MCF 10A (cell line): ENCODE results near the gene GTF2A2. TPM values are rescaled to one million over a fixed set of nuclear protein-coding genes. Genes with fewer than 3 reads are reported as not detected.

Experiments
- BruUV-seq: library from RNA; stranded (reverse); fragments of 400-500 nt; replicated peaks from 2 replicates; lab custom pipeline; 2021; lab: Mats Ljungman, UMichigan
- CTCF ChIA-PET: fragments of 300-600 bp; sonication (Branson Sonifier 250); formaldehyde crosslinking; extraction: SDS; loops from one replicate; lab custom pipeline; 2021; ENCODE audit warnings: antibody characterized with exemption, inconsistent platforms; lab: Yijun Ruan, JAX
- POLR2A ChIA-PET: fragments of 300-600, 350-650 bp; sonication (Branson Sonifier 250); formaldehyde crosslinking; extraction: SDS; loops from one replicate; lab custom pipeline; 2020; ENCODE audit warnings: antibody characterized with exemption, inconsistent platforms; lab: Yijun Ruan, JAX
- DNase-seq: peaks from one replicate; pipeline ENCODE4 v3.0.0-alpha.2; 2018; ENCODE audit not compliant: unreplicated experiment
- H3K27ac Mint-ChIP-seq: one replicate; pipeline ENCODE4 v1.8.0; 2022; ENCODE audit warnings: mild to moderate bottlenecking, low read depth, mixed read lengths; ENCODE audit not compliant: unreplicated experiment
- H3K27me3 Mint-ChIP-seq: one replicate; pipeline ENCODE4 v1.8.0; 2022; ENCODE audit warnings: mixed read lengths; ENCODE audit not compliant: insufficient read depth, unreplicated experiment
- H3K36me3 Mint-ChIP-seq: one replicate; pipeline ENCODE4 v1.8.0; 2022; ENCODE audit warnings: mild to moderate bottlenecking, moderate library complexity, mixed read lengths; ENCODE audit not compliant: insufficient read depth, unreplicated experiment
- H3K4me1 Mint-ChIP-seq: one replicate; pipeline ENCODE4 v1.8.0; 2022; ENCODE audit warnings: mixed read lengths; ENCODE audit not compliant: insufficient read depth, unreplicated experiment
- H3K4me3 Mint-ChIP-seq: one replicate; pipeline ENCODE4 v1.8.0; 2022; ENCODE audit warnings: mild to moderate bottlenecking, moderate library complexity, mixed read lengths; ENCODE audit not compliant: unreplicated experiment
- H3K9me3 Mint-ChIP-seq: one replicate; pipeline ENCODE4 v1.8.0; 2022; ENCODE audit warnings: mixed read lengths; ENCODE audit not compliant: unreplicated experiment
- intact Hi-C: fragments of 100-400 bp; cut with micrococcal nuclease; formaldehyde crosslinking; loops from 2 replicates; pipeline ENCODE4 v1.14.1; 2022
- total RNA-seq: library from RNA; stranded (reverse); gene quantifications from 2 replicates; pipeline ENCODE4 v1.2.3, GENCODE V29; 2022
- TF ChIP-seq, protein P1 (sequence below): fragments of 200-600 bp; IDR thresholded peaks from one replicate; pipeline ENCODE4 v1.8.0; 2022; ENCODE audit warnings: antibody characterized with exemption, mild to moderate bottlenecking; ENCODE audit not compliant: unreplicated experiment

Gene GTF2A2
- total RNA-seq, 1 experiment from 2014 or later = 152 TPM

DNA sequence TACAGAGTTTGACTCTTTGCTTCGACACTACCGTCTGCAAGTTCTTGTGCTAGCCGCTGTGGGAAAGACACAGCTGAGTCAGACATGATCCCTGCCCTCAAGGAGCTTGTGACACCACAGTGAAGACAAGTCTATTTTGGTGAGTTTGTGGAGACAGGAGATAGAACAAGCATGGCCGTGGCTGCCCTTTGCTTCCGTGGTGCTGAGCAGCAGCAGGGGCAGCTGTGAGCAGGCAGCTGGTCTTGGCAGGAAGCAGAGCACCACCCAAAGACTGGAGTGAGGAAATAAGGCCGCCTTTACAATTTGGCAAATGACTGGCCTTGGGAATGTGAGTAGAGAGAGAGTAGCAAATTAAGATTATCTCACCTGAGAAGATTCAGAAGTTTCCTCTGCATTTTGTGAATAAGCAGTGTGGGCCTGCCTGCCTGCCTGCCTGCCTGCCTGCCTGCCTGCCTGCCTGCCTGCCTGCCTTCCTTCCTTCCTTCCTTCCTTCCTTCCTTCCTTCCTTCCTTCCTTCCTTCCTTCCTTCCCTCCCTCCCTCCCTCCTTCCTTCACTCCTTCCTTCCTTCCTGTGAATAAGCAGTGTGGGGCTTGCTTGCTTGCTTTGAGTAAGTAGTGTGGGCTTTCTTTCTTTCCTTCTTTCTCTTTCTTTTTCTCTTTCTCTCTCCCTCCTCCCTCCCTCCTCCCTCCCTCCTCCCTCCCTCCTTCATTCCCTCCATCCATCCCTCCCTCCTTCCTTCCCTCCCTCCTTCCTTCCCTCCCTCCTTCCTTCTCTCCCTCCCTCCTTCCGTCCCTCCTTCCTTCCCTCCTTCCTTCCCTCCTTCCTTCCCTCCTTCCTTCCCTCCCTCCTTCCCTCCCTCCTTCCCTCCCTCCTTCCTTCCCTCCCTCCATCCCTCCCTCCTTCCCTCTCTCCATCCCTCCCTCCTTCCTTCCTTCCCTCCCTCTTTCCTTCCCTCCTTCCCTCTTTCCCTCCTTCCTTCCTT, 47.3 kb downstream of the GTF2A2 start:
- POLR2A ChIA-PET = interaction anchor here (0.6 kb wide), 1 partner anchor 1054 kb away, joined by 3 read pairs; no protein-coding TSS in a partner anchor
- TF ChIP-seq, protein P1, sequence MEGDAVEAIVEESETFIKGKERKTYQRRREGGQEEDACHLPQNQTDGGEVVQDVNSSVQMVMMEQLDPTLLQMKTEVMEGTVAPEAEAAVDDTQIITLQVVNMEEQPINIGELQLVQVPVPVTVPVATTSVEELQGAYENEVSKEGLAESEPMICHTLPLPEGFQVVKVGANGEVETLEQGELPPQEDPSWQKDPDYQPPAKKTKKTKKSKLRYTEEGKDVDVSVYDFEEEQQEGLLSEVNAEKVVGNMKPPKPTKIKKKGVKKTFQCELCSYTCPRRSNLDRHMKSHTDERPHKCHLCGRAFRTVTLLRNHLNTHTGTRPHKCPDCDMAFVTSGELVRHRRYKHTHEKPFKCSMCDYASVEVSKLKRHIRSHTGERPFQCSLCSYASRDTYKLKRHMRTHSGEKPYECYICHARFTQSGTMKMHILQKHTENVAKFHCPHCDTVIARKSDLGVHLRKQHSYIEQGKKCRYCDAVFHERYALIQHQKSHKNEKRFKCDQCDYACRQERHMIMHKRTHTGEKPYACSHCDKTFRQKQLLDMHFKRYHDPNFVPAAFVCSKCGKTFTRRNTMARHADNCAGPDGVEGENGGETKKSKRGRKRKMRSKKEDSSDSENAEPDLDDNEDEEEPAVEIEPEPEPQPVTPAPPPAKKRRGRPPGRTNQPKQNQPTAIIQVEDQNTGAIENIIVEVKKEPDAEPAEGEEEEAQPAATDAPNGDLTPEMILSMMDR = no peak
- H3K4me1 Mint-ChIP-seq = peaks cover 15% of the 10 kb centered on the region
- intact Hi-C loops = no loop called here
- CTCF ChIA-PET = interaction anchor here (0.8 kb wide), 1 partner anchor 54 kb away, joined by 5 read pairs; no protein-coding TSS in a partner anchor
- no TSS peak for BruUV-seq
- no peaks in the 10 kb centered on the region for H3K36me3 Mint-ChIP-seq
- DNase-seq = no peak
- no peak overlapping the region for H3K4me3 Mint-ChIP-seq
- peaks cover 8% of the 10 kb centered on the region for H3K27me3 Mint-ChIP-seq
- H3K27ac Mint-ChIP-seq = no peak overlapping the region
- H3K9me3 Mint-ChIP-seq = no peaks in the 10 kb centered on the region

DNA sequence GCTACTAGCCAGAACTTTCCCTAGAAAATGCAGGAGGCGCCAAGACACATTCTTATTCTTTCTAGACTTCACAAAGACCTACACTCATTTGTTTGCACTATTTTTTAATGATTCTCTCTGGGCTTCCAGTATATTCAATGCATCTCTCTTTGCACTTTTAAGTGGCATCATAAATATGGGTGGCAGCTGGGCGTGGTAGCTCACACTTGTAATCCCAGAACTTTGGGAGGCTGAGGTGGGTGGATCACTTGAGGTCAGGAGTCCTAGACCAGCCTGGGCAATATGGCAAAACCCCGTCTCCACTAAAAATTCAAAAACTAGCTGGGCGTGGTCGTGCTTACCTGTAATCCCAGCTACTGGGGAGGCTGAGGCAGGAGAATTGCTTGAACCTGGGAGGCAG, 51.3 kb downstream of the GTF2A2 start:
- ChIA-PET CTCF (interaction anchor here (0.7 to 1.4 kb wide), 2 partner anchors 76 to 333 kb away, joined by 5 read pairs; no protein-coding TSS in a partner anchor), POLR2A (no interaction called here)
- intact Hi-C loops = no loop called here
- H3K4me3 Mint-ChIP-seq = no peak overlapping the region
- no peak overlapping the region for H3K27ac Mint-ChIP-seq
- BruUV-seq = no TSS peak
- TF ChIP-seq, protein P1 = no peak
- DNase-seq = no peak
- H3K4me1 Mint-ChIP-seq = peaks cover 1% of the 10 kb centered on the region
- H3K27me3 Mint-ChIP-seq = peaks cover 8% of the 10 kb centered on the region
- peaks cover 11% of the 10 kb centered on the region for H3K9me3 Mint-ChIP-seq
- no peaks in the 10 kb centered on the region for H3K36me3 Mint-ChIP-seq

DNA sequence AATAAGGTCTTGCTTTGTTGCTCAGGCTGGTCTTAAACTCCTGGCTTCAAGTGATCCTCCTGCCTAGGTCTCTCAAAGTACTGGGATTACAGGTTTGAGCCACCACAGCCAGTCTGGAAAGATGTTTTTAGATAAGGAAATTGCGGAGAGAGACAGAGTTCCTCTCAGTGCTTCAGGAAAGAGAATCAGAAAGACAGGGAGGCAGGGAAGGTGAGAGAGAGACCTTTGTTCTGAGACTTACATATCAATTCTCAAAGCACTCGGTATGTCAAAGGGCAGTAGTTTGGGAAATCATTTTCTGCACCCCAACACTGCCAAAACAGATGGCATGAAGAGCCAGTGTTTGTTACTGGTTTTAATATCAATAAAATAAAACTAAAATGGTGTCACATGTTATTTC, 58.9 kb downstream of the GTF2A2 start:
- Mint-ChIP-seq H3K4me1 (peaks cover 10% of the 10 kb centered on the region), H3K27me3 (no peaks in the 10 kb centered on the region), H3K36me3 (peaks cover 4% of the 10 kb centered on the region), H3K9me3 (peaks cover 1% of the 10 kb centered on the region), H3K4me3 (no peak overlapping the region), H3K27ac (no peak overlapping the region)
- DNase-seq = no peak
- TF ChIP-seq, protein P1 = no peak
- no TSS peak for BruUV-seq
- POLR2A ChIA-PET = no interaction called here
- CTCF ChIA-PET = interaction anchor here (1.2 kb wide), 1 partner anchor 10 kb away, joined by 3 read pairs; no protein-coding TSS in a partner anchor
- intact Hi-C loops = no loop called here

DNA sequence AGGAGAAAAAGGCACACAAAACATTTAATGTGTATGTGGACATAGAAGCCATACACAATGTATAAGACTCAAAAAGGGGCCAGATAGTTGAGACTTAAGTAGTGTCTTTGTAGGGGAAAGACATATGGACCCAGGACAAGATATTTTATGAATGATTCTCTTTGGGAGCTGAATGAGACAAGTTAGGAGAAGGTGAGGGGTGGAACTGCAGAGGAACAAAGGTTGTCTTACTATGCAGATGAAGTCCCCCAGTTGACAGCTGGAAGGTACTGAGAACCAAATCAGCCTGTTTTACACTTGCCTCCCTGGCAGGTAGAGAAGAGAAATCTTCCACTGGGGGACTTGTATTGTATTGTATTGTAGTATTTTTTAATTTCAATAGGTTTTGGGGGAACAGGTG, 60.7 kb downstream of the GTF2A2 start:
- Mint-ChIP-seq H3K4me3 (no peak overlapping the region), H3K9me3 (no peaks in the 10 kb centered on the region), H3K27me3 (no peaks in the 10 kb centered on the region), H3K36me3 (peaks cover 4% of the 10 kb centered on the region), H3K27ac (no peak overlapping the region), H3K4me1 (peaks cover 10% of the 10 kb centered on the region)
- CTCF ChIA-PET = interaction anchor here (0.6 to 0.8 kb wide), 2 partner anchors 42 to 98 kb away, joined by 3 to 6 read pairs; no protein-coding TSS in a partner anchor
- intact Hi-C loops = no loop called here
- no TSS peak for BruUV-seq
- no peak for DNase-seq
- TF ChIP-seq, protein P1 = no peak
- POLR2A ChIA-PET = interaction anchor here (0.8 kb wide), 1 partner anchor 9 kb away, joined by 3 read pairs; no protein-coding TSS in a partner anchor
